Adrenal gland (tissue), 5 donors: Measurements from ENCODE around the gene ATP13A2.

Experiments used
- POLR2A ChIP-seq, 2 donors: fragments of 450-650 bp; IDR thresholded peaks; one replicate each; pipeline ENCODE4 v1.6.1; 2017; ENCODE audit warnings: antibody characterized with exemption in 2 of 2, mild to moderate bottlenecking in 2 of 2, moderate library complexity in 1 of 2
- TF ChIP-seq, protein P1 (sequence below), 6 experiments: fragments of 450-650 bp in 4 of 6; fragments of 200-600 bp in 2 of 6; sonication (generic) in 1 of 6; IDR thresholded peaks; 1 replicate in 5 of 6; 2 replicates in 1 of 6; pipeline versions ENCODE4 v1.5.1 to v1.8.0; 2016 to 2021; ENCODE audit warnings: antibody characterized with exemption in 6 of 6, mild to moderate bottlenecking in 2 of 6, moderate library complexity in 1 of 6
- donor health status: DM: no; HTN: no; CAD: no.

GRCh38 chr1:16992675-16993074 lies 19.1 kb downstream of the ATP13A2 start:
- TF ChIP-seq, protein P1, sequence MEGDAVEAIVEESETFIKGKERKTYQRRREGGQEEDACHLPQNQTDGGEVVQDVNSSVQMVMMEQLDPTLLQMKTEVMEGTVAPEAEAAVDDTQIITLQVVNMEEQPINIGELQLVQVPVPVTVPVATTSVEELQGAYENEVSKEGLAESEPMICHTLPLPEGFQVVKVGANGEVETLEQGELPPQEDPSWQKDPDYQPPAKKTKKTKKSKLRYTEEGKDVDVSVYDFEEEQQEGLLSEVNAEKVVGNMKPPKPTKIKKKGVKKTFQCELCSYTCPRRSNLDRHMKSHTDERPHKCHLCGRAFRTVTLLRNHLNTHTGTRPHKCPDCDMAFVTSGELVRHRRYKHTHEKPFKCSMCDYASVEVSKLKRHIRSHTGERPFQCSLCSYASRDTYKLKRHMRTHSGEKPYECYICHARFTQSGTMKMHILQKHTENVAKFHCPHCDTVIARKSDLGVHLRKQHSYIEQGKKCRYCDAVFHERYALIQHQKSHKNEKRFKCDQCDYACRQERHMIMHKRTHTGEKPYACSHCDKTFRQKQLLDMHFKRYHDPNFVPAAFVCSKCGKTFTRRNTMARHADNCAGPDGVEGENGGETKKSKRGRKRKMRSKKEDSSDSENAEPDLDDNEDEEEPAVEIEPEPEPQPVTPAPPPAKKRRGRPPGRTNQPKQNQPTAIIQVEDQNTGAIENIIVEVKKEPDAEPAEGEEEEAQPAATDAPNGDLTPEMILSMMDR (IDR thresholded peaks at IDR 0.05) = no peak
- TF ChIP-seq POLR2A (IDR thresholded peaks at IDR 0.05) = no peak
